ENCODE results near the gene ZBTB32.

Gene ZBTB32

GRCh38 chr19:35692010-35692409 is 12.3 kb upstream of the ZBTB32 start:
- Mint-ChIP-seq H3K9me3 (no peaks in the 10 kb centered on the region), H3K4me1 (no peaks in the 10 kb centered on the region), H3K4me3 (no peak overlapping the region), H3K36me3 (ENCODE audit: low read depth) (no peaks in the 10 kb centered on the region), H3K27ac (no peak overlapping the region), H3K27me3 (ENCODE audit: low read depth) (no peaks in the 10 kb centered on the region)
- TF ChIP-seq, protein P1, sequence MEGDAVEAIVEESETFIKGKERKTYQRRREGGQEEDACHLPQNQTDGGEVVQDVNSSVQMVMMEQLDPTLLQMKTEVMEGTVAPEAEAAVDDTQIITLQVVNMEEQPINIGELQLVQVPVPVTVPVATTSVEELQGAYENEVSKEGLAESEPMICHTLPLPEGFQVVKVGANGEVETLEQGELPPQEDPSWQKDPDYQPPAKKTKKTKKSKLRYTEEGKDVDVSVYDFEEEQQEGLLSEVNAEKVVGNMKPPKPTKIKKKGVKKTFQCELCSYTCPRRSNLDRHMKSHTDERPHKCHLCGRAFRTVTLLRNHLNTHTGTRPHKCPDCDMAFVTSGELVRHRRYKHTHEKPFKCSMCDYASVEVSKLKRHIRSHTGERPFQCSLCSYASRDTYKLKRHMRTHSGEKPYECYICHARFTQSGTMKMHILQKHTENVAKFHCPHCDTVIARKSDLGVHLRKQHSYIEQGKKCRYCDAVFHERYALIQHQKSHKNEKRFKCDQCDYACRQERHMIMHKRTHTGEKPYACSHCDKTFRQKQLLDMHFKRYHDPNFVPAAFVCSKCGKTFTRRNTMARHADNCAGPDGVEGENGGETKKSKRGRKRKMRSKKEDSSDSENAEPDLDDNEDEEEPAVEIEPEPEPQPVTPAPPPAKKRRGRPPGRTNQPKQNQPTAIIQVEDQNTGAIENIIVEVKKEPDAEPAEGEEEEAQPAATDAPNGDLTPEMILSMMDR (IDR thresholded peaks at IDR 0.05; ENCODE audit: unreplicated experiment in 3 of 3): no peak

DNA sequence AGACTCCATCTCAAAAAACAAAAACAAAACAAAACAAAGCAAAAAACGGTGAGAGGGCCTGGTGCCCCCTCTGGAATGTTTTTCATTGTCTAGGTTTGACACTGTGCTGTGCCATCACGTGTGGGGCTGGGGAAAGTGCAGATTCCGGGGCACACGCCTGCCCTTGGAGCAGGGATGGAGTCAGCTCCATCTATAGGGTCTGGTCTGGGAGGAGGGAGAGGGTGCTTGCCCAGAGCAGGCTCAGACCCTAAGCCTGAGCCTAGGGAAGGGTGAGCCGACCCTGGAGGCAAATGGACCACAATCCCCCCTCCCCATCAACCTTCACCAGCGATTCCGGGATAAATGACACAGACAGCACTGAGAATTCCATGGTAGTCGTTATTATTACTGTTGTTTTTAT is 10.9 kb upstream of the ZBTB32 start:
- TF ChIP-seq, protein P1 (IDR thresholded peaks at IDR 0.05; ENCODE audit: unreplicated experiment in 3 of 3): no peak

DNA sequence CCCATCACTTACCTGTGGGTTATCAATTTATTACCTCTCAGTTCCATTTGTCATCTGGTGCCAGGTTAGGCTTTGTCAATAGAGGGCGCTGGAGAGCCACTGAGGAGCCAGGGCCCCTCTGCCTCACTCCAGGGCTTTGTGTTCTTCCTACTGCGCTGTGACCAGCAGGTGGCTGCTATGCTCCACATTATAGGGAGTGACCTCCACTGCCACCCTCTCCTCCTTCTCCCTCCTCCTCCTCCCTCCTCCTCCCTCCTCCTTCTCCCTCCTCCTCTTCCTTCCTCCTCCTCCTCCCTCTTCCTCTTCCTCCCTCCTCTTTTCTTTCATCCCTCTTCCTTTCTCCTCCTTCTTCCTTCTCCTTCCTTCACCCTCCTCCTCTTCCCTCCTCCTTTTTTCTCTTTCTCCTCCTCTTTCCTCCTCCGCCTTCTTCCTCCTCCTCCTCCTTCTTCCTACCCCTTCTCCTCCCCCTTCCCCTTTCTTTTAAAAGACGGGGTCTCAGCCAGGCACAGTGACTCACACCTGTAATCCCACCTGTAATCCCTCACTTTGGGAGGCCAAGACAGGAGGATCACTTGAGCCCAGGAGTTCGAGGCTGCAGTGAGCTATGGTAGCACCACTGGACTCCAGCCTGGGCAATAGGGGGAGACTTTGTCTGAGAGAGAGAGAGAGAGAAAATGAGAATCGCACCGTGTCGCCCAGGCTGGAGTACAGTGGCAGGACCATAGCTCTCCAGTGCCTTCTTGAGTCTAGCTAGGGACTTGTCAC is 10.3 kb upstream of the ZBTB32 start:
- H3K27ac Mint-ChIP-seq: no peak overlapping the region
- H3K4me1 Mint-ChIP-seq: no peaks in the 10 kb centered on the region
- H3K9me3 Mint-ChIP-seq: no peaks in the 10 kb centered on the region
- TF ChIP-seq, protein P1 (IDR thresholded peaks at IDR 0.05; ENCODE audit: unreplicated experiment in 3 of 3): peak; percentile 96 to 97 (median 96)
- no peak overlapping the region for H3K4me3 Mint-ChIP-seq
- no peaks in the 10 kb centered on the region for H3K27me3 Mint-ChIP-seq (ENCODE audit: low read depth)
- H3K36me3 Mint-ChIP-seq (ENCODE audit: low read depth): no peaks in the 10 kb centered on the region

More for the DNA sequence above, 10.9 kb upstream of the ZBTB32 start:
- no peak overlapping the region for H3K4me3 Mint-ChIP-seq
- no peaks in the 10 kb centered on the region for H3K27me3 Mint-ChIP-seq (ENCODE audit: low read depth)
- H3K36me3 Mint-ChIP-seq (ENCODE audit: low read depth): no peaks in the 10 kb centered on the region
- H3K27ac Mint-ChIP-seq: no peak overlapping the region
- no peaks in the 10 kb centered on the region for H3K9me3 Mint-ChIP-seq
- H3K4me1 Mint-ChIP-seq: no peaks in the 10 kb centered on the region

DNA sequence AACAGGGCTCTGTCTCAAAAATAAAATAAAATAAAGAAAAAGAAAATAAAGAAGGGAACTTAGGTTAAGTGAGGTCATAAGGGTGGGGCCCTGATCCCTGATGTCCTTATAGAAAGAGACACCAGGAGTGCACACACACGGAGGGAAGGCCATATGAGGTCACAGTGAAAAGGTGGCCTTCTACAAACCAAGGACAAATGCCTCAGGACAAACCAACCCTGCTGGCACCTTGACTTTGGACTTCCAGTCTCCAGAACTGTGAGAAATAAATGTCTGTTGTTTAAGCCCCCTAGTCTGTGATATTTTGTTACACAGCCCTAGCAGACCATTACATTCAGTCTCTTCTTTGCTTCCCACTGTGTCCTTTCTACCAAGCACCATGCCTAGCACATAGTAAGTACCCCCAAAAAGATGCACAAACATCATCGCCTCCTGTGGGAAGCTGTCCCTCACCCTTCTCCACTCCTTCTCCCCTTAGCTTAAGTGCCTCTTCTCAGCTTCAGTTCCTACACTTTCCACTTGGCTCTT is 8.4 kb upstream of the ZBTB32 start:
- Mint-ChIP-seq H3K9me3 (no peaks in the 10 kb centered on the region), H3K36me3 (ENCODE audit: low read depth) (no peaks in the 10 kb centered on the region), H3K27ac (no peak overlapping the region), H3K4me1 (no peaks in the 10 kb centered on the region), H3K4me3 (no peak overlapping the region), H3K27me3 (ENCODE audit: low read depth) (no peaks in the 10 kb centered on the region)
- TF ChIP-seq, protein P1 (IDR thresholded peaks at IDR 0.05; ENCODE audit: unreplicated experiment in 3 of 3): no peak

GRCh38 chr19:35696835-35697234 is 7.5 kb upstream of the ZBTB32 start:
- no peaks in the 10 kb centered on the region for H3K36me3 Mint-ChIP-seq (ENCODE audit: low read depth)
- no peak overlapping the region for H3K4me3 Mint-ChIP-seq
- TF ChIP-seq, protein P1 (IDR thresholded peaks at IDR 0.05; ENCODE audit: unreplicated experiment in 3 of 3): no peak
- no peak overlapping the region for H3K27ac Mint-ChIP-seq
- no peaks in the 10 kb centered on the region for H3K4me1 Mint-ChIP-seq
- no peaks in the 10 kb centered on the region for H3K27me3 Mint-ChIP-seq (ENCODE audit: low read depth)
- no peaks in the 10 kb centered on the region for H3K9me3 Mint-ChIP-seq

Measured in nephron (organoid).